Fibroblast of lung (primary cell): Measurements from ENCODE around the gene IL31RA.

Experiments
- EZH2 ChIP-seq: IDR thresholded peaks from 2 replicates; pipeline ENCODE4 v1.5.1; 2012; ENCODE audit warnings: low read length, control low read depth, mild to moderate bottlenecking; ENCODE audit errors: missing control alignments
- TF ChIP-seq, protein P1 (sequence below), 2 donors: IDR thresholded peaks in 1 of 2; conservative IDR thresholded peaks in 1 of 2; 1 replicate in 1 of 2; 2 replicates in 1 of 2; pipeline ENCODE4 v1.5.1; 2011 to 2012; ENCODE audit warnings: low read length in 2 of 2, control low read depth in 1 of 2, inconsistent platforms in 1 of 2, low read depth in 1 of 2, mild to moderate bottlenecking in 1 of 2

GRCh38 chr5:55965525-55965924 lies 114.4 kb downstream of the IL31RA start:
- TF ChIP-seq, protein P1, sequence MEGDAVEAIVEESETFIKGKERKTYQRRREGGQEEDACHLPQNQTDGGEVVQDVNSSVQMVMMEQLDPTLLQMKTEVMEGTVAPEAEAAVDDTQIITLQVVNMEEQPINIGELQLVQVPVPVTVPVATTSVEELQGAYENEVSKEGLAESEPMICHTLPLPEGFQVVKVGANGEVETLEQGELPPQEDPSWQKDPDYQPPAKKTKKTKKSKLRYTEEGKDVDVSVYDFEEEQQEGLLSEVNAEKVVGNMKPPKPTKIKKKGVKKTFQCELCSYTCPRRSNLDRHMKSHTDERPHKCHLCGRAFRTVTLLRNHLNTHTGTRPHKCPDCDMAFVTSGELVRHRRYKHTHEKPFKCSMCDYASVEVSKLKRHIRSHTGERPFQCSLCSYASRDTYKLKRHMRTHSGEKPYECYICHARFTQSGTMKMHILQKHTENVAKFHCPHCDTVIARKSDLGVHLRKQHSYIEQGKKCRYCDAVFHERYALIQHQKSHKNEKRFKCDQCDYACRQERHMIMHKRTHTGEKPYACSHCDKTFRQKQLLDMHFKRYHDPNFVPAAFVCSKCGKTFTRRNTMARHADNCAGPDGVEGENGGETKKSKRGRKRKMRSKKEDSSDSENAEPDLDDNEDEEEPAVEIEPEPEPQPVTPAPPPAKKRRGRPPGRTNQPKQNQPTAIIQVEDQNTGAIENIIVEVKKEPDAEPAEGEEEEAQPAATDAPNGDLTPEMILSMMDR (conservative IDR thresholded peaks at IDR 0.05 in 1 of 2, IDR thresholded peaks at IDR 0.05 in 1 of 2; ENCODE audit: low read depth in 1 of 2, low read length in 2 of 2): no peak
- no peak for TF ChIP-seq EZH2
